ENCODE measurements around the gene SIL1. TPM values are rescaled to one million over a fixed set of nuclear protein-coding genes. Genes with fewer than 3 reads are reported as not detected.

The SIL1 gene
- total RNA-seq, 1 donor from 2014 or later, result 40.9 TPM

GRCh38 chr5:139131062-139131461, 67.1 kb downstream of the SIL1 start:
- H3K4me3 Mint-ChIP-seq, result no peak overlapping the region
- H3K9me3 Mint-ChIP-seq, result peaks cover 1% of the 10 kb centered on the region
- no peak overlapping the region for H3K27ac Mint-ChIP-seq
- peaks cover 17% of the 10 kb centered on the region for H3K36me3 Mint-ChIP-seq
- no peaks in the 10 kb centered on the region for H3K27me3 Mint-ChIP-seq
- TF ChIP-seq CTCF (conservative IDR thresholded peaks at IDR 0.05), result no peak
- no peak for DNase-seq (ENCODE audit: extremely low spot score, unreplicated experiment)
- H3K4me1 Mint-ChIP-seq (ENCODE audit: unreplicated experiment), result peaks cover 47% of the 10 kb centered on the region

GRCh38 chr5:139130214-139130613, 68.0 kb downstream of the SIL1 start:
- DNase-seq (ENCODE audit: extremely low spot score, unreplicated experiment), result no peak
- Mint-ChIP-seq H3K4me1 (ENCODE audit: unreplicated experiment) (peaks cover 44% of the 10 kb centered on the region), H3K27ac (no peak overlapping the region), H3K4me3 (no peak overlapping the region), H3K9me3 (no peaks in the 10 kb centered on the region), H3K27me3 (no peaks in the 10 kb centered on the region), H3K36me3 (peaks cover 17% of the 10 kb centered on the region)
- no peak for TF ChIP-seq CTCF (conservative IDR thresholded peaks at IDR 0.05)

GRCh38 chr5:139126711-139127111, 71.5 kb downstream of the SIL1 start:
- Mint-ChIP-seq H3K27ac (no peak overlapping the region), H3K36me3 (peaks cover 14% of the 10 kb centered on the region), H3K9me3 (no peaks in the 10 kb centered on the region), H3K4me1 (ENCODE audit: unreplicated experiment) (peaks cover 20% of the 10 kb centered on the region), H3K4me3 (no peak overlapping the region), H3K27me3 (no peaks in the 10 kb centered on the region)
- DNase-seq (ENCODE audit: extremely low spot score, unreplicated experiment), result no peak
- TF ChIP-seq CTCF (conservative IDR thresholded peaks at IDR 0.05), result no peak

- H3K9me3 Mint-ChIP-seq, result no peaks in the 10 kb centered on the region
- H3K36me3 Mint-ChIP-seq, result peaks cover 14% of the 10 kb centered on the region
- no peak for DNase-seq (ENCODE audit: extremely low spot score, unreplicated experiment)
- peaks cover 13% of the 10 kb centered on the region for H3K4me1 Mint-ChIP-seq (ENCODE audit: unreplicated experiment)
- H3K4me3 Mint-ChIP-seq, result no peak overlapping the region
- no peak for TF ChIP-seq CTCF (conservative IDR thresholded peaks at IDR 0.05)
- H3K27ac Mint-ChIP-seq, result no peak overlapping the region
- H3K27me3 Mint-ChIP-seq, result no peaks in the 10 kb centered on the region
Measured at GRCh38 chr5:139125991-139126390, 72.2 kb downstream of the SIL1 start.

GRCh38 chr5:139124774-139125520, 73.2 kb downstream of the SIL1 start:
- Mint-ChIP-seq H3K9me3 (no peaks in the 10 kb centered on the region), H3K4me3 (no peak overlapping the region), H3K27ac (no peak overlapping the region), H3K27me3 (no peaks in the 10 kb centered on the region), H3K36me3 (peaks cover 14% of the 10 kb centered on the region), H3K4me1 (ENCODE audit: unreplicated experiment) (peaks cover 9% of the 10 kb centered on the region)
- DNase-seq (ENCODE audit: extremely low spot score, unreplicated experiment), result no peak
- TF ChIP-seq CTCF (conservative IDR thresholded peaks at IDR 0.05), result no peak

All from type B pancreatic cell (in vitro differentiated cells).